ENCODE results near the gene DCK.

DNA sequence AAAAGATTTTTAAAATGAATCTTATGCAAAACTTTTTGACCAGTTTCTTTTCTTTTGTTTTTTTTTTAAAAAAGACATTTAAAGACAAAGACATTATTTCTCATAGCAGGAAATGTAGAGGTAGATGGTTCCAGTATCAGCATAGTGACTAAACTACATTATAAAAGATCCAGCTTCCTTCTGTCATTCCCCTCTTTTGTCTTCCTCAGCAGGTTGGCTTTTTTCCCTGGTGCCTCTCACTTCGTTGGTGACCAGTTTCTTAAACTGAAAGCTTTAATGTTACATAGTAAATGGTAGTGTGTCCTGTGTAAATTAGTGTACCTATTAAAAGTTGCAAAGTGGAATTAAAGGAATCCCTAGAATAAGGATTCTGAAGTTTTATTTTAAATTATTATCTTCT lies 36.1 kb downstream of the DCK start:
- TF ChIP-seq, protein P1, sequence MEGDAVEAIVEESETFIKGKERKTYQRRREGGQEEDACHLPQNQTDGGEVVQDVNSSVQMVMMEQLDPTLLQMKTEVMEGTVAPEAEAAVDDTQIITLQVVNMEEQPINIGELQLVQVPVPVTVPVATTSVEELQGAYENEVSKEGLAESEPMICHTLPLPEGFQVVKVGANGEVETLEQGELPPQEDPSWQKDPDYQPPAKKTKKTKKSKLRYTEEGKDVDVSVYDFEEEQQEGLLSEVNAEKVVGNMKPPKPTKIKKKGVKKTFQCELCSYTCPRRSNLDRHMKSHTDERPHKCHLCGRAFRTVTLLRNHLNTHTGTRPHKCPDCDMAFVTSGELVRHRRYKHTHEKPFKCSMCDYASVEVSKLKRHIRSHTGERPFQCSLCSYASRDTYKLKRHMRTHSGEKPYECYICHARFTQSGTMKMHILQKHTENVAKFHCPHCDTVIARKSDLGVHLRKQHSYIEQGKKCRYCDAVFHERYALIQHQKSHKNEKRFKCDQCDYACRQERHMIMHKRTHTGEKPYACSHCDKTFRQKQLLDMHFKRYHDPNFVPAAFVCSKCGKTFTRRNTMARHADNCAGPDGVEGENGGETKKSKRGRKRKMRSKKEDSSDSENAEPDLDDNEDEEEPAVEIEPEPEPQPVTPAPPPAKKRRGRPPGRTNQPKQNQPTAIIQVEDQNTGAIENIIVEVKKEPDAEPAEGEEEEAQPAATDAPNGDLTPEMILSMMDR (conservative IDR thresholded peaks at IDR 0.05; ENCODE audit: low read depth in 2 of 2), result no peak
- no peak for TF ChIP-seq POLR2AphosphoS5 (IDR thresholded peaks at IDR 0.05; ENCODE audit: low read depth)
- TF ChIP-seq EZH2 (IDR thresholded peaks at IDR 0.05; ENCODE audit: low read depth, unreplicated experiment), result no peak
- TF ChIP-seq EZH2phosphoT487 (IDR thresholded peaks at IDR 0.05; ENCODE audit: unreplicated experiment), result no peak
